Uterus (tissue), 4 donors: ENCODE results near the gene SLC9A8. TPM values are rescaled to one million over a fixed set of nuclear protein-coding genes. Genes with fewer than 3 reads are reported as not detected.

ENCODE experiments used
- DNase-seq, 2 donors: peaks; one replicate each; pipeline ENCODE4 v3.0.0-alpha.2; 2019 to 2020
- H3K27ac ChIP-seq, 2 donors: fragments of 200-600 bp; sonication (generic); 1 replicate in 1 of 2; 2 replicates in 1 of 2; pipeline ENCODE4 v1.5.1; 2016 to 2018
- H3K27me3 ChIP-seq, 2 donors: fragments of 200-600 bp; sonication (generic); one replicate each; pipeline ENCODE4 v1.5.1; 2018 to 2019; ENCODE audit warnings: control low read depth in 1 of 2
- H3K36me3 ChIP-seq, 2 donors: fragments of 200-600 bp; sonication (generic); one replicate each; pipeline ENCODE4 v1.5.1; 2019; ENCODE audit warnings: control low read depth in 1 of 2
- H3K4me1 ChIP-seq, 2 donors: fragments of 200-600 bp; sonication (generic); one replicate each; pipeline ENCODE4 v1.5.1; 2018 to 2019; ENCODE audit warnings: control low read depth in 1 of 2
- H3K4me3 ChIP-seq, 2 donors: fragments of 200-600 bp; sonication (generic); 1 replicate in 1 of 2; 2 replicates in 1 of 2; pipeline ENCODE4 v1.5.1; 2018 to 2019; ENCODE audit warnings: mild to moderate bottlenecking in 1 of 2
- H3K9me3 ChIP-seq, 2 donors: fragments of 200-600 bp; sonication (generic); one replicate each; pipeline ENCODE4 v1.5.1; 2019; ENCODE audit warnings: control low read depth in 1 of 2
- POLR2A ChIP-seq, 2 donors: fragments of 450-650 bp; IDR thresholded peaks; one replicate each; pipeline ENCODE4 v1.6.1; 2016; ENCODE audit warnings: antibody characterized with exemption in 2 of 2, mild to moderate bottlenecking in 1 of 2, moderate library complexity in 1 of 2
- intact Hi-C: fragments of 100-400 bp; cut with DNase I; formaldehyde crosslinking; loops from one replicate; pipeline ENCODE4 v1.15.1; 2023; ENCODE audit warnings: low total_unique reads
- total RNA-seq, 4 donors: library from RNA; depleted of rRNA in 3 of 4; stranded (reverse); fragments of >200 nt in 3 of 4; gene quantifications; one replicate each; pipeline versions ENCODE4 v1.1.0 to v1.2.4, GENCODE V29; 2014 to 2023
- TF ChIP-seq, protein P1 (sequence below), 4 experiments: fragments of 200-600 bp in 2 of 4; fragments of 450-650 bp in 2 of 4; sonication (generic) in 2 of 4; IDR thresholded peaks; one replicate each; pipeline ENCODE4 v1.5.1; 2016 to 2019; ENCODE audit warnings: antibody characterized with exemption in 4 of 4, mild to moderate bottlenecking in 2 of 4, moderate library complexity in 1 of 4
- donor health status: DM: yes; HTN: yes; CAD: no.

The SLC9A8 gene
- total RNA-seq, 4 donors from 2014 or later = 1.3 to 12.8 (median 4.3) TPM

DNA sequence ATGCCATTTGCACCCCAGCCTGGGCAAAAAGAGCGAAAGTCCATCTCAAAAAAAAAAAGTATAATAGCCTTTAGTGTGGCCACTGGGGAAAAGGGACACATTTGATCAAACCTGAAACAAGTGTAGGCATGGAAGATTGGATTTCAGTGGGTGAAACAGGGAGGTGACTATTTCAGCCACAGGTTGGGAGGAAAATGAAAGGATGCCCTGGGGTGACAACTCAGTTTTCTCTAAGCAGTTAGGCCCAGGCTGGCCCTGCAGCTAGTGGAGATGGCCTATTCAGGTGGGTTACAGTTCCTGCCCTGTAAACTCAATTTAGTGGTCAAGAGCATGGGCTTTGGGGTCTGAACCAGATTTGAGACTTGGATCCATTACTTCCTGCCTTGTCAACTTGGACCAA is 66.3 kb downstream of the SLC9A8 start:
- Histone ChIP-seq H3K9me3 (no peaks in the 10 kb centered on the region), H3K4me3 (no peak overlapping the region), H3K27ac (no peak overlapping the region), H3K27me3 (no peaks in the 10 kb centered on the region), H3K4me1 (no peaks in the 10 kb centered on the region), H3K36me3 (no peaks in the 10 kb centered on the region)
- TF ChIP-seq, protein P1, sequence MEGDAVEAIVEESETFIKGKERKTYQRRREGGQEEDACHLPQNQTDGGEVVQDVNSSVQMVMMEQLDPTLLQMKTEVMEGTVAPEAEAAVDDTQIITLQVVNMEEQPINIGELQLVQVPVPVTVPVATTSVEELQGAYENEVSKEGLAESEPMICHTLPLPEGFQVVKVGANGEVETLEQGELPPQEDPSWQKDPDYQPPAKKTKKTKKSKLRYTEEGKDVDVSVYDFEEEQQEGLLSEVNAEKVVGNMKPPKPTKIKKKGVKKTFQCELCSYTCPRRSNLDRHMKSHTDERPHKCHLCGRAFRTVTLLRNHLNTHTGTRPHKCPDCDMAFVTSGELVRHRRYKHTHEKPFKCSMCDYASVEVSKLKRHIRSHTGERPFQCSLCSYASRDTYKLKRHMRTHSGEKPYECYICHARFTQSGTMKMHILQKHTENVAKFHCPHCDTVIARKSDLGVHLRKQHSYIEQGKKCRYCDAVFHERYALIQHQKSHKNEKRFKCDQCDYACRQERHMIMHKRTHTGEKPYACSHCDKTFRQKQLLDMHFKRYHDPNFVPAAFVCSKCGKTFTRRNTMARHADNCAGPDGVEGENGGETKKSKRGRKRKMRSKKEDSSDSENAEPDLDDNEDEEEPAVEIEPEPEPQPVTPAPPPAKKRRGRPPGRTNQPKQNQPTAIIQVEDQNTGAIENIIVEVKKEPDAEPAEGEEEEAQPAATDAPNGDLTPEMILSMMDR (IDR thresholded peaks at IDR 0.05) = no peak
- no peak for TF ChIP-seq POLR2A (IDR thresholded peaks at IDR 0.05)
- DNase-seq = no peak
- intact Hi-C loops = no loop called here

DNA sequence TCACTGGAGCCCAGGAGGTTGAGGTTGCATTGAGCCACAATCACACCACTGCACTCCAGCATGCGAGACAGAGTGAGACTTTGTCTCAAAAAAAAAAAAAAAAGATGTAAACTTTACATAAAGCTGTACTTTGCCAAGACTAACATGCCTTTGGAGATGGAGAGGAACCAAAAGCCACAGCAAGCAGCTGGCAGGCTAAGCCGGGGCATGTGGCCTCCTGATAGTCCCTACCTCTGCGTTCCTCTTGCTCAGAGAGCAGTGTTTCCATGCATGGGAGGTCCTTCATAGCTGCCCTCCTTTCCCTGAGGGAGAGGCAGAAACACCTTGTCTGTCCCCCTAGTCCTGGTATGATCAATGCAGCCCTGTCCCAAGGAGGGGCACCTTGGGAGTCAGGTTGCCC is 67.5 kb downstream of the SLC9A8 start:
- no peaks in the 10 kb centered on the region for H3K27me3 ChIP-seq
- H3K27ac ChIP-seq = no peak overlapping the region
- no peaks in the 10 kb centered on the region for H3K9me3 ChIP-seq
- no peaks in the 10 kb centered on the region for H3K4me1 ChIP-seq
- no peaks in the 10 kb centered on the region for H3K36me3 ChIP-seq
- no peak for TF ChIP-seq POLR2A (IDR thresholded peaks at IDR 0.05)
- TF ChIP-seq, protein P1 (IDR thresholded peaks at IDR 0.05) = no peak
- intact Hi-C loops = loop anchor here (10.0 kb wide), 1 partner anchor 335 kb away; no protein-coding TSS in a partner anchor
- DNase-seq = no peak
- H3K4me3 ChIP-seq = no peak overlapping the region

DNA sequence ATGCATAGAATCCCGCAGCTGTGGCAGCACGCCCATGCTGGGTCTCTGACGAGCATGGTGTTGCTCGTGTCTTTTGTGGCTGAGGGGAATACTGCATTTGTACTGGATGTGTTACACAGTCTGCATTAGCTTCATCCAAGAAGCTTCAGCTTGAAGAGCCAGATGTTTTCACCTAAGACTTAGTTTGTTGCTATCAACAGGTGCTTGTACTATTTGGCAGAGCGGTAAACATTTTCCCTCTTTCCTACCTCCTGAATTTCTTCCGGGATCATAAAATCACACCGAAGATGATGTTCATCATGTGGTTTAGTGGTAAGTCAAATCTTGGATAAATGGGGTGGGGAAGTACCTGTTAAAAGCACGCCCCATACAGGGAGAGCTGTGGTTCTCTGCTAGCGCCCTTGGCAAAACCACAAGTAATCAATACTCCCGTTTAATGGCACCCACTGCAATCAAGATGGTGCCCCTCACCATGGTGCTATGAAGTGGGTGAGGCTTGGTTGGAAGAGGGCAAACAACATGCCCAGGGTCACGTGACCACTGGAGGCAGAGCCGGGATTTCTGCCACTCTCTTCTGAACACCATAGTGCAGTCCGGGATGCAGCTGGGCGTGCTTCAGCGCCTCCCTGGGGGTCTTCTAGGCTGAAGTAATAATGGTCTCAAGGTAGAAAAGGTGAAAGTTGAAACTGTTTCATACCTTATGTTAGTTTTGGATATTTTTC is 68.3 kb downstream of the SLC9A8 start:
- Histone ChIP-seq H3K27me3 (no peaks in the 10 kb centered on the region), H3K4me3 (no peak overlapping the region), H3K36me3 (no peaks in the 10 kb centered on the region), H3K27ac (no peak overlapping the region), H3K4me1 (no peaks in the 10 kb centered on the region), H3K9me3 (no peaks in the 10 kb centered on the region)
- no peak for TF ChIP-seq POLR2A (IDR thresholded peaks at IDR 0.05)
- TF ChIP-seq, protein P1 (IDR thresholded peaks at IDR 0.05) = no peak
- no peak for DNase-seq
- intact Hi-C loops = loop anchor here (10.0 kb wide), 1 partner anchor 336 kb away; no protein-coding TSS in a partner anchor

DNA sequence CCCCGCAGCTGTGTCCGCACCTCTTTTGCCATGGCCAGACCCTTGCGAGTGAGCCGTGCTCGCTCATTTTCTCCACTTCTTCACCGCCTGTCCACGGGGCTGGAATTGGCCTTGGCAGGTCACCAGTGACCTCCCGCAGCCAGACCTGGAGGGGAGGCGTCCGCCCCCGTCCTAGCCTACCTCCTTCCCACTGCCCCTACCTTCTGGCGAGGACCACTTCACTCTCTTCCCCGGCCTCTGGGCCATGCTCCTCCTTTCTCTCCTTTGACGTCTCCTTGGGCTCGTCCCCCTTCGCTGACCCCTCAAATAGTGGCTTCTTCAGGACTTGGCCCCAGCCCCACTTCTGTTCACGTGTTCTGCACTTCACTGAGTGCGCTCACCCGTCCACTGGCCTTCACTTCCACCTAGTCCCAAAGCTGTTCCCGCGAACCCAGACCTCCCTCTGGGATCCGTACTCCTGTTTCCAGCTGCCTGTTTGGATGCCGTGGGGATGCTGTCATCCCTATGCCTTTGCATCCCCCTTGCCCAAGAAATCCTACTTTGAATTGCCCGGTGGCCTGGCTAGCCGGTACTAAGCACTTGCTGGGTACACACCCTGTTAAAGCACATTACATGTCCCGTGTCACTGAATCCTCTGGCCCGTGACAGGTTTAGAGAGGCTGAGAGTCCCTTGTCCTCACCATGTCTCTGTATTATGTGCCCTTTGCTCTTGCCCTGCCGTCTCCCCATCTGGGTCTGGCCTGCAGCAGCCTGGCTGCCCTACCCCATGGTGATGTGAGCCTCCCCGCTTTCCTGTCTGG is 69.7 kb downstream of the SLC9A8 start:
- Histone ChIP-seq H3K4me3 (no peak overlapping the region), H3K27ac (no peak overlapping the region), H3K27me3 (no peaks in the 10 kb centered on the region), H3K9me3 (no peaks in the 10 kb centered on the region), H3K36me3 (no peaks in the 10 kb centered on the region), H3K4me1 (no peaks in the 10 kb centered on the region)
- intact Hi-C loops = loop anchor here (10.0 kb wide), 1 partner anchor 338 kb away; no protein-coding TSS in a partner anchor
- TF ChIP-seq, protein P1 (IDR thresholded peaks at IDR 0.05) = no peak
- TF ChIP-seq POLR2A (IDR thresholded peaks at IDR 0.05) = no peak
- no peak for DNase-seq
